Immature natural killer cell (primary cell): ENCODE measurements around the gene TCF4. TPM values are rescaled to one million over a fixed set of nuclear protein-coding genes. Genes with fewer than 3 reads are reported as not detected.

Experiments
- DNase-seq, 3 donors: peaks; one replicate each; pipeline ENCODE4 v3.0.0; 2022; ENCODE audit warnings: mixed read lengths in 1 of 3
- H3K27ac Mint-ChIP-seq, 6 donors: one replicate each; pipeline ENCODE4 v1.8.0; 2020; ENCODE audit warnings: mixed read lengths in 6 of 6, mild to moderate bottlenecking in 5 of 6, inconsistent platforms in 4 of 6, moderate library complexity in 3 of 6
- H3K27me3 Mint-ChIP-seq, 3 donors: one replicate each; pipeline ENCODE4 v1.8.0; 2020 to 2021; ENCODE audit warnings: low read depth in 3 of 3, mild to moderate bottlenecking in 3 of 3, mixed read lengths in 3 of 3, moderate library complexity in 3 of 3, inconsistent platforms in 1 of 3
- H3K36me3 Mint-ChIP-seq, 3 donors: one replicate each; pipeline ENCODE4 v1.8.0; 2020; ENCODE audit warnings: mixed read lengths in 3 of 3, inconsistent platforms in 2 of 3, mild to moderate bottlenecking in 2 of 3
- H3K4me1 Mint-ChIP-seq, 2 donors: one replicate each; pipeline ENCODE4 v1.8.0; 2020; ENCODE audit warnings: inconsistent platforms in 2 of 2, mild to moderate bottlenecking in 2 of 2, mixed read lengths in 2 of 2, moderate library complexity in 1 of 2
- H3K4me3 Mint-ChIP-seq, 5 donors: one replicate each; pipeline ENCODE4 v1.8.0; 2020; ENCODE audit warnings: mild to moderate bottlenecking in 5 of 5, mixed read lengths in 5 of 5, inconsistent platforms in 3 of 5, moderate library complexity in 3 of 5
- H3K9me3 Mint-ChIP-seq, 6 donors: one replicate each; pipeline ENCODE4 v1.8.0; 2020; ENCODE audit warnings: mild to moderate bottlenecking in 6 of 6, mixed read lengths in 6 of 6, inconsistent platforms in 4 of 6, moderate library complexity in 3 of 6
- polyA plus RNA-seq, 3 donors: library from polyadenylated mRNA; unstranded; fragments of 300-500 nt; fragmentation: Illumina TruSeq; gene quantifications; one replicate each; pipeline ENCODE4 v1.2.3, GENCODE V29; 2021

TCF4 gene
- polyA plus RNA-seq, 3 donors from 2014 or later = 7.7 to 28.0 (median 17.6) TPM

- Mint-ChIP-seq H3K27ac (no peak overlapping the region), H3K4me3 (no peak overlapping the region), H3K36me3 (peaks cover 0 to 5% (median 0%) of the 10 kb centered on the region in 3 donors), H3K27me3 (no peaks in the 10 kb centered on the region), H3K9me3 (no peaks in the 10 kb centered on the region), H3K4me1 (peaks cover 1 to 6% of the 10 kb centered on the region in 2 donors)
- DNase-seq = no peak
Measured at GRCh38 chr18:55233857-55234256, 354.1 kb downstream of the TCF4 start.

- H3K4me1 Mint-ChIP-seq = peaks cover 1 to 6% of the 10 kb centered on the region in 2 donors
- H3K9me3 Mint-ChIP-seq = no peaks in the 10 kb centered on the region
- H3K27me3 Mint-ChIP-seq = no peaks in the 10 kb centered on the region
- H3K36me3 Mint-ChIP-seq = peaks cover 0 to 11% (median 0%) of the 10 kb centered on the region in 3 donors
- no peak for DNase-seq
- no peak overlapping the region for H3K4me3 Mint-ChIP-seq
- H3K27ac Mint-ChIP-seq = no peak overlapping the region
Measured at GRCh38 chr18:55232506-55232905, 355.5 kb downstream of the TCF4 start.

GRCh38 chr18:55229682-55230081 lies 358.3 kb downstream of the TCF4 start:
- no peak overlapping the region for H3K4me3 Mint-ChIP-seq

GRCh38 chr18:55228707-55229106 lies 359.3 kb downstream of the TCF4 start:
- no peak for DNase-seq
- Mint-ChIP-seq H3K36me3 (peaks cover 0 to 19% (median 0%) of the 10 kb centered on the region in 3 donors), H3K9me3 (no peaks in the 10 kb centered on the region), H3K27ac (no peak overlapping the region), H3K27me3 (no peaks in the 10 kb centered on the region), H3K4me1 (no peaks in the 10 kb centered on the region), H3K4me3 (no peak overlapping the region)

More at GRCh38 chr18:55229682-55230081, 358.3 kb downstream of the TCF4 start:
- DNase-seq = no peak
- Mint-ChIP-seq H3K4me1 (peaks cover under 1 to 2% of the 10 kb centered on the region in 2 donors), H3K9me3 (no peaks in the 10 kb centered on the region), H3K27ac (no peak overlapping the region), H3K27me3 (no peaks in the 10 kb centered on the region), H3K36me3 (peaks cover 0 to 14% (median 0%) of the 10 kb centered on the region in 3 donors)

- Mint-ChIP-seq H3K36me3 (peaks cover 0 to 19% (median 0%) of the 10 kb centered on the region in 3 donors), H3K27me3 (no peaks in the 10 kb centered on the region), H3K27ac (no peak overlapping the region), H3K4me1 (no peaks in the 10 kb centered on the region), H3K4me3 (no peak overlapping the region), H3K9me3 (no peaks in the 10 kb centered on the region)
- no peak for DNase-seq
Measured at GRCh38 chr18:55228191-55228590, 359.8 kb downstream of the TCF4 start.

GRCh38 chr18:55227771-55228170 lies 360.2 kb downstream of the TCF4 start:
- no peak overlapping the region for H3K4me3 Mint-ChIP-seq
- no peak overlapping the region for H3K27ac Mint-ChIP-seq
- no peaks in the 10 kb centered on the region for H3K4me1 Mint-ChIP-seq
- peaks cover 0 to 2% (median 0%) of the 10 kb centered on the region in 3 donors for H3K27me3 Mint-ChIP-seq
- DNase-seq = no peak
- no peaks in the 10 kb centered on the region for H3K9me3 Mint-ChIP-seq
- H3K36me3 Mint-ChIP-seq = peaks cover 0 to 19% (median 0%) of the 10 kb centered on the region in 3 donors

- Mint-ChIP-seq H3K27me3 (peaks cover 0 to 2% (median 0%) of the 10 kb centered on the region in 3 donors), H3K9me3 (no peaks in the 10 kb centered on the region), H3K4me1 (no peaks in the 10 kb centered on the region), H3K4me3 (no peak overlapping the region), H3K27ac (no peak overlapping the region), H3K36me3 (peaks cover 0 to 14% (median 0%) of the 10 kb centered on the region in 3 donors)
- no peak for DNase-seq
Measured at GRCh38 chr18:55226044-55226443, 361.9 kb downstream of the TCF4 start.

- Mint-ChIP-seq H3K4me3 (no peak overlapping the region), H3K4me1 (no peaks in the 10 kb centered on the region), H3K9me3 (peaks cover 0 to 4% (median 0%) of the 10 kb centered on the region in 6 donors), H3K36me3 (peaks cover 0 to 14% (median 0%) of the 10 kb centered on the region in 3 donors), H3K27me3 (peaks cover 0 to 2% (median 0%) of the 10 kb centered on the region in 3 donors), H3K27ac (no peak overlapping the region)
- DNase-seq = no peak
Measured at GRCh38 chr18:55224086-55224625, 363.8 kb downstream of the TCF4 start.

- Mint-ChIP-seq H3K9me3 (peaks cover 0 to 4% (median 0%) of the 10 kb centered on the region in 6 donors), H3K27me3 (peaks cover 0 to 2% (median 0%) of the 10 kb centered on the region in 3 donors), H3K4me3 (no peak overlapping the region), H3K36me3 (peaks cover 0 to 8% (median 0%) of the 10 kb centered on the region in 3 donors), H3K27ac (no peak overlapping the region), H3K4me1 (no peaks in the 10 kb centered on the region)
- no peak for DNase-seq
Measured at GRCh38 chr18:55221622-55222021, 366.4 kb downstream of the TCF4 start.

- DNase-seq = no peak
- H3K27me3 Mint-ChIP-seq = peaks cover 0 to 3% (median 2%) of the 10 kb centered on the region in 3 donors
- H3K4me1 Mint-ChIP-seq = no peaks in the 10 kb centered on the region
- H3K36me3 Mint-ChIP-seq = peaks cover 0 to 7% (median 0%) of the 10 kb centered on the region in 3 donors
- no peak overlapping the region for H3K4me3 Mint-ChIP-seq
- H3K9me3 Mint-ChIP-seq = peaks cover 0 to 4% (median 0%) of the 10 kb centered on the region in 6 donors
- H3K27ac Mint-ChIP-seq = no peak overlapping the region
Measured at GRCh38 chr18:55220523-55220922, 367.5 kb downstream of the TCF4 start.

GRCh38 chr18:55219823-55220222 lies 368.2 kb downstream of the TCF4 start:
- no peaks in the 10 kb centered on the region for H3K4me1 Mint-ChIP-seq
- no peak overlapping the region for H3K4me3 Mint-ChIP-seq
- no peak overlapping the region for H3K27ac Mint-ChIP-seq
- DNase-seq = no peak
- peaks cover 0 to 4% (median under 1%) of the 10 kb centered on the region in 6 donors for H3K9me3 Mint-ChIP-seq
- peaks cover 0 to 3% (median 2%) of the 10 kb centered on the region in 3 donors for H3K27me3 Mint-ChIP-seq
- peaks cover 0 to 5% (median 0%) of the 10 kb centered on the region in 3 donors for H3K36me3 Mint-ChIP-seq

- Mint-ChIP-seq H3K27me3 (peaks cover 0 to 4% (median 2%) of the 10 kb centered on the region in 3 donors), H3K9me3 (peaks cover 0 to 4% (median under 1%) of the 10 kb centered on the region in 6 donors), H3K4me3 (no peak overlapping the region), H3K36me3 (peaks cover 0 to under 1% (median 0%) of the 10 kb centered on the region in 3 donors), H3K4me1 (no peaks in the 10 kb centered on the region), H3K27ac (no peak overlapping the region)
- no peak for DNase-seq
Measured at GRCh38 chr18:55219059-55219458, 368.9 kb downstream of the TCF4 start.

GRCh38 chr18:55214969-55215368 lies 373.0 kb downstream of the TCF4 start:
- no peaks in the 10 kb centered on the region for H3K36me3 Mint-ChIP-seq
- no peak overlapping the region for H3K4me3 Mint-ChIP-seq
- no peaks in the 10 kb centered on the region for H3K4me1 Mint-ChIP-seq
- peaks cover 0 to 5% (median under 1%) of the 10 kb centered on the region in 6 donors for H3K9me3 Mint-ChIP-seq
- H3K27ac Mint-ChIP-seq = no peak overlapping the region
- no peak for DNase-seq
- H3K27me3 Mint-ChIP-seq = peaks cover 0 to 7% (median 0%) of the 10 kb centered on the region in 3 donors

- Mint-ChIP-seq H3K4me1 (no peaks in the 10 kb centered on the region), H3K9me3 (peaks cover 0 to 5% (median under 1%) of the 10 kb centered on the region in 6 donors), H3K27me3 (peaks cover 0 to 7% (median 0%) of the 10 kb centered on the region in 3 donors), H3K4me3 (no peak overlapping the region), H3K36me3 (no peaks in the 10 kb centered on the region), H3K27ac (no peak overlapping the region)
- DNase-seq = no peak
Measured at GRCh38 chr18:55214534-55214933, 373.5 kb downstream of the TCF4 start.

GRCh38 chr18:55213586-55213985 lies 374.4 kb downstream of the TCF4 start:
- no peak overlapping the region for H3K27ac Mint-ChIP-seq
- no peaks in the 10 kb centered on the region for H3K36me3 Mint-ChIP-seq
- H3K9me3 Mint-ChIP-seq = peaks cover 0 to 5% (median 0%) of the 10 kb centered on the region in 6 donors
- no peak for DNase-seq
- H3K4me3 Mint-ChIP-seq = no peak overlapping the region
- peaks cover 0 to 7% (median 0%) of the 10 kb centered on the region in 3 donors for H3K27me3 Mint-ChIP-seq
- no peaks in the 10 kb centered on the region for H3K4me1 Mint-ChIP-seq
